Lower lobe of right lung (tissue), 2 donors: Measurements from ENCODE around the gene PDE4D. TPM values are rescaled to one million over a fixed set of nuclear protein-coding genes. Genes with fewer than 3 reads are reported as not detected.
A peak's percentile ranks its signal among the peaks of the same experiment; 100 is the strongest.

Experiments used
- ATAC-seq, 2 donors: fragments of 200-7000 bp; cut with Tn5 transposase; one replicate each; pipeline ENCODE4 v1.9.1; 2020 to 2022; ENCODE audit warnings: mild to moderate bottlenecking in 2 of 2, moderate library complexity in 2 of 2
- DNase-seq: peaks from one replicate; pipeline ENCODE4 v3.0.0-alpha.2; 2020
- H3K27ac ChIP-seq: fragments of 200-600 bp; one replicate; pipeline ENCODE4 v1.8.0; 2022
- H3K27me3 ChIP-seq: fragments of 200-600 bp; one replicate; pipeline ENCODE4 v1.8.0; 2022; ENCODE audit warnings: low read depth
- H3K36me3 ChIP-seq: fragments of 200-600 bp; one replicate; pipeline ENCODE4 v1.8.0; 2022; ENCODE audit warnings: mild to moderate bottlenecking
- H3K4me1 ChIP-seq: fragments of 200-600 bp; one replicate; pipeline ENCODE4 v1.8.0; 2022
- H3K4me3 ChIP-seq: fragments of 200-600 bp; one replicate; pipeline ENCODE4 v1.8.0; 2022; ENCODE audit warnings: mild to moderate bottlenecking
- H3K9me3 ChIP-seq: fragments of 200-600 bp; one replicate; pipeline ENCODE4 v1.8.0; 2022
- intact Hi-C: fragments of 100-400 bp; cut with DNase I; formaldehyde crosslinking; loops from one replicate; pipeline ENCODE4 v1.11.0; 2022
- total RNA-seq: library from RNA; stranded (reverse); fragmentation: NEBNext Ultra II Directional; extraction: Animal tissue kit (Norgen Biotek cat#: 25700); gene quantifications from one replicate; pipeline ENCODE4 v1.2.1, GENCODE V29; 2021
- TF ChIP-seq, protein P1 (sequence below): fragments of 200-600 bp; IDR thresholded peaks from one replicate; pipeline ENCODE4 v1.8.0; 2022; ENCODE audit warnings: antibody characterized with exemption, mild to moderate bottlenecking
- donor health status: DM: no; HTN: yes; CAD: no; lungs with severe emphysema.

PDE4D gene
- total RNA-seq, 1 donor from 2014 or later, result 71.3 TPM

GRCh38 chr5:59168067-59168466, 725.5 kb downstream of the PDE4D start:
- H3K36me3 ChIP-seq, result no peaks in the 10 kb centered on the region
- no peak overlapping the region for H3K4me3 ChIP-seq
- DNase-seq (no peak), ATAC-seq (no peak)
- H3K27me3 ChIP-seq, result no peaks in the 10 kb centered on the region
- TF ChIP-seq, protein P1, sequence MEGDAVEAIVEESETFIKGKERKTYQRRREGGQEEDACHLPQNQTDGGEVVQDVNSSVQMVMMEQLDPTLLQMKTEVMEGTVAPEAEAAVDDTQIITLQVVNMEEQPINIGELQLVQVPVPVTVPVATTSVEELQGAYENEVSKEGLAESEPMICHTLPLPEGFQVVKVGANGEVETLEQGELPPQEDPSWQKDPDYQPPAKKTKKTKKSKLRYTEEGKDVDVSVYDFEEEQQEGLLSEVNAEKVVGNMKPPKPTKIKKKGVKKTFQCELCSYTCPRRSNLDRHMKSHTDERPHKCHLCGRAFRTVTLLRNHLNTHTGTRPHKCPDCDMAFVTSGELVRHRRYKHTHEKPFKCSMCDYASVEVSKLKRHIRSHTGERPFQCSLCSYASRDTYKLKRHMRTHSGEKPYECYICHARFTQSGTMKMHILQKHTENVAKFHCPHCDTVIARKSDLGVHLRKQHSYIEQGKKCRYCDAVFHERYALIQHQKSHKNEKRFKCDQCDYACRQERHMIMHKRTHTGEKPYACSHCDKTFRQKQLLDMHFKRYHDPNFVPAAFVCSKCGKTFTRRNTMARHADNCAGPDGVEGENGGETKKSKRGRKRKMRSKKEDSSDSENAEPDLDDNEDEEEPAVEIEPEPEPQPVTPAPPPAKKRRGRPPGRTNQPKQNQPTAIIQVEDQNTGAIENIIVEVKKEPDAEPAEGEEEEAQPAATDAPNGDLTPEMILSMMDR, result no peak
- no peaks in the 10 kb centered on the region for H3K4me1 ChIP-seq
- H3K27ac ChIP-seq, result no peak overlapping the region
- intact Hi-C loops, result no loop called here
- H3K9me3 ChIP-seq, result no peaks in the 10 kb centered on the region

DNA sequence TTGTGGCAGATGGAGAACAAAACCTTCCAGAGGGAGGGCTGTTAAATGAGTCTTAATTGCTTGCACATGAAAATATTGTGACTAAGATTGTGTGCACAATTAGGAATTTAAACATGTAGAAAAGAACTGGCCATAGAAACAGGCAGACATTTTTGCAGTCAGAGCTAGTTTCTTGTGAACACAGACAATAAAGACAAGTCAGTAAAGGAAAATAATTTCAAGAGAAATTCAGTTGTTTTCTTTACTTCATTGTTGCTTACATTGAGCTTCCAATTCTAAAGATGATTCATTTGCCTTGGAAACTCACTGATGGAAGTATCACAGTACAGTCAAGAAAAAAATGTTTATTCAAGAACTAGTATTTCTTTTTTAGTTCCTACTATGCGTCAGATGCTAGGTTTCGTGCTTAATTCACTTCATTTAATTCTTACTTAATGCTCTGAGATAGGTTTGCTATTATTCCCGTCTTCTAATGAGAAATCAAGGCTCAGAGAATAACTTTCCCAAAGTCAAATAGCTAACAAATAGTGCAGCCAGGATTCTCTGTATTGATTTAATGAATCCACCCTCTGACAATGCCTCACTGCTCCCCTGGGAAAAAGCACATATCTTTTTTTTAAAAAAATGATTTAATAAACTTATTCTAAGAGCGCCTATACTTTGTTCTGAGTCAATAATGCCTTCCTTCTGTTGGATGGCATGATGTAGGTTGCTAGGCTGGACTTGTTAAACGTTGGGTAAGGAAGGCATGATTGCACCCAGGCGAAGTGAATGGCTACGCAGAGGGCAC, 729.3 kb downstream of the PDE4D start:
- TF ChIP-seq, protein P1, result no peak
- H3K4me1 ChIP-seq, result no peaks in the 10 kb centered on the region
- intact Hi-C loops, result no loop called here
- ATAC-seq, result no peak
- DNase-seq, result no peak
- H3K9me3 ChIP-seq, result no peaks in the 10 kb centered on the region
- H3K36me3 ChIP-seq, result no peaks in the 10 kb centered on the region
- no peaks in the 10 kb centered on the region for H3K27me3 ChIP-seq
- no peak overlapping the region for H3K27ac ChIP-seq
- no peak overlapping the region for H3K4me3 ChIP-seq

- Histone ChIP-seq H3K4me1 (no peaks in the 10 kb centered on the region), H3K4me3 (no peak overlapping the region), H3K27ac (no peak overlapping the region), H3K36me3 (no peaks in the 10 kb centered on the region), H3K9me3 (no peaks in the 10 kb centered on the region), H3K27me3 (no peaks in the 10 kb centered on the region)
- DNase-seq (no peak), ATAC-seq (no peak)
- intact Hi-C loops, result no loop called here
- TF ChIP-seq, protein P1, result no peak
Observed at GRCh38 chr5:59161221-59162105, 732.1 kb downstream of the PDE4D start.

DNA sequence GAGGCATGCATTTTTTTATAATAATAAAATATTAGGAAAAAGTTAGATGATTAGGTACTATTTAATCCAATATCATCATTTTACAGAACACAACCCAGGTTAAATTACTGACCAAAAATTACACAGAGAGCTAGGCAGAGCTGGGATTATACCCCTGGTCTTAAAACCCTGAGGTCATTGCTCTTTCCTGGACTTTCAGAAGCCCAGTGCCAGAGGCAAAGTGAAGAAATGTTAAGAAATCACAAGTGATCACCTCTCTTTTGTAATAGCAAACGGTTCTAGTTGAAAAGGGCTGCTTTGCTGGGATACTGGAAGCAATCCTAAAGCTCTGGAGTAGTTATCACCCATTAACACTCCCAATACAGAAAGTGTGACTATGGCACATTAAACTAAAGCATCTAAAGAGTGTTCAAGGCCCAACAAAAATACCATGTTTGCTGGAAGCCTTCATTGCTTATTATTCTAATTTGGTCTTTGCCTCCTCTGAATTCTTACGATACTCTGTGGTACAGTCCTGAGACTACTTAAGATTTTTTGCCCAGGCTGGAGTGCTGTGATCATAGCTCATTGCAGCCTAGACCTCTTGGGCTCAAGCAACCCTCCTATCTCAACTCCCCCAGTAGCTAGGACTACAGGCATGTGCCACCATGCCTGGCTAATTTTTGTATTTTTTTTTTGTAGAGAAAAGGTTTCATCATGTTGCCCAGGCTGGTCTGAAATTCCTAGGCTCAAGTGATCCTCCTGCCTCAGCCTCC, 734.7 kb downstream of the PDE4D start:
- peak; percentile 58 to 61 for ATAC-seq
- DNase-seq, result no peak
- no peak overlapping the region for H3K4me3 ChIP-seq
- TF ChIP-seq, protein P1, result no peak
- H3K4me1 ChIP-seq, result no peaks in the 10 kb centered on the region
- H3K9me3 ChIP-seq, result no peaks in the 10 kb centered on the region
- intact Hi-C loops, result no loop called here
- H3K27me3 ChIP-seq, result no peaks in the 10 kb centered on the region
- no peaks in the 10 kb centered on the region for H3K36me3 ChIP-seq
- no peak overlapping the region for H3K27ac ChIP-seq

DNA sequence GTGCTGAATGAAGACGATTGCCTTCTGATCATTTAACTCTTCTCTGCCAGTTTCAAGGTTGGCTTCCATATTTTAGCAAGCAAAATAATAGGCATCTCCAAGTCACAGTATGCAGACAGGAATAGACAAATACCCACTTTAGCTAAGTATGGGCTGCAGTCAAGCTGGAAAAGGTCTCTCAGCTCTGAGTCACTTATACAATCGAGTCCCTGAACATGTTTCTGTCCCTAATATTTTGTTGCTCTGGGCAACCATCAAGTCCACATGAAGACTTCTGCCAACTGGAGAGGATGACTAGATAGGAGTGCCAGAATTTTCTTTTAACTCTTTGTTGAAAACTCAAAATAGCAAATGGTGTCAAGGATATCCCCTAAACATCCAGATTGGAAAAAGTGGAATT, 735.4 kb downstream of the PDE4D start:
- intact Hi-C loops, result no loop called here
- ATAC-seq, result peak in 1 of 2 donors; percentile 86
- no peaks in the 10 kb centered on the region for H3K36me3 ChIP-seq
- no peaks in the 10 kb centered on the region for H3K9me3 ChIP-seq
- H3K4me1 ChIP-seq, result no peaks in the 10 kb centered on the region
- no peak overlapping the region for H3K27ac ChIP-seq
- TF ChIP-seq, protein P1, result no peak
- no peak overlapping the region for H3K4me3 ChIP-seq
- H3K27me3 ChIP-seq, result no peaks in the 10 kb centered on the region
- no peak for DNase-seq
